Body of pancreas (tissue), 4 donors: ENCODE results near the gene CHFR.

Experiments used
- CTCF ChIP-seq, 7 experiments: fragments of 450-650 bp in 4 of 7; fragments of 200-600 bp in 3 of 7; sonication (generic) in 3 of 7; IDR thresholded peaks; one replicate each; pipeline ENCODE4 v1.5.1; 2016 to 2019; ENCODE audit warnings: antibody characterized with exemption in 7 of 7
- POLR2A ChIP-seq, 3 donors: fragments of 450-650 bp; IDR thresholded peaks; one replicate each; pipeline ENCODE4 v1.6.1; 2016; ENCODE audit warnings: antibody characterized with exemption in 3 of 3, mild to moderate bottlenecking in 2 of 3

DNA sequence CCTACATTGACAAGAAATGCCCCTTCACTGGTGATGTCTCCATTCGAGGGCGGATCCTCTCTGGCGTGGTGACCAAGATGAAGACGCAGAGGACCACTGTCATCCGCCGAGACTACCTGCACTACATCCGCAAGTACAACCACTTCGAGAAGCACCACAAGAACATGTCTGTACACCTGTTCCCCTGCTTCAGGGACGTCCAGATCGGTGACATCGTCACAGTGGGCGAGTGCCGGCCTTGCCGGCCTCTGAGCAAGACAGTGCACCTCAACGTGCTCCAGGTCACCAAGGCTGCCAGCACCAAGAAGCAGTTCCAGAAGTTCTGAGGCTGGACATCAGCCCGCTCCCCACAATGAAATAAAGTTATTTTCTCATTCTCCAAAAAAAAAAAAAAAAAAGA lies 61.5 kb downstream of the CHFR start:
- TF ChIP-seq CTCF (IDR thresholded peaks at IDR 0.05) (no peak), POLR2A (IDR thresholded peaks at IDR 0.05) (no peak)
